GM12878 (cell line): Measurements from ENCODE around the gene KCNN3. TPM values are rescaled to one million over a fixed set of nuclear protein-coding genes. Genes with fewer than 3 reads are reported as not detected.

Source experiments
- BACH1 ChIP-seq: fragments of 450-650 bp; IDR thresholded peaks from 2 replicates; pipeline ENCODE4 v1.6.1; 2017; ENCODE audit warnings: mild to moderate bottlenecking, borderline replicate concordance
- BMI1 ChIP-seq: fragments of 450-650 bp; IDR thresholded peaks from 2 replicates; pipeline ENCODE4 v1.6.1; 2016; ENCODE audit warnings: mild to moderate bottlenecking, moderate library complexity, borderline replicate concordance
- CBFB ChIP-seq: IDR thresholded peaks from 2 replicates; pipeline ENCODE4 v1.6.1; 2016; ENCODE audit warnings: antibody characterized with exemption, low read depth
- CREB1 ChIP-seq: IDR thresholded peaks from 2 replicates; pipeline ENCODE4 v1.6.1; 2012; ENCODE audit warnings: low read depth, mild to moderate bottlenecking, inconsistent platforms
- CREM ChIP-seq: IDR thresholded peaks from 2 replicates; pipeline ENCODE4 v1.6.1; 2014; ENCODE audit warnings: antibody characterized with exemption, low read depth
- DPF2 ChIP-seq: fragments of 450-650 bp; IDR thresholded peaks from 2 replicates; pipeline ENCODE4 v1.6.1; 2017; ENCODE audit warnings: mild to moderate bottlenecking
- IRF4 ChIP-seq: IDR thresholded peaks from 2 replicates; pipeline ENCODE4 v1.6.1; 2011; ENCODE audit warnings: low read depth, low read length
- MTA3 ChIP-seq: IDR thresholded peaks from 2 replicates; pipeline ENCODE4 v1.6.1; 2012; ENCODE audit warnings: low read length, inconsistent platforms, borderline replicate concordance
- MYC ChIP-seq: IDR thresholded peaks from 2 replicates; pipeline ENCODE4 v1.6.1; 2011; ENCODE audit warnings: mild to moderate bottlenecking, low read length, moderate library complexity, inconsistent platforms; ENCODE audit not compliant: insufficient read depth, insufficient replicate concordance, insufficient read length, severe bottlenecking
- NRF1 ChIP-seq: conservative IDR thresholded peaks from 2 replicates; pipeline ENCODE4 v1.6.1; 2011; ENCODE audit warnings: mild to moderate bottlenecking, low read depth, low read length, improper control_type of control experiment
- POLR2A ChIP-seq: IDR thresholded peaks from 2 replicates; pipeline ENCODE4 v1.6.1; 2011; ENCODE audit warnings: low read depth, mild to moderate bottlenecking, low read length
- POLR2AphosphoS2 ChIP-seq: IDR thresholded peaks from 2 replicates; pipeline ENCODE4 v1.6.1; 2011; ENCODE audit warnings: low read depth, mild to moderate bottlenecking, low read length, improper control_type of control experiment, moderate library complexity
- SIX5 ChIP-seq: IDR thresholded peaks from 2 replicates; pipeline ENCODE4 v1.6.1; 2011; ENCODE audit warnings: mild to moderate bottlenecking, low read depth, low read length, moderate library complexity; ENCODE audit not compliant: severe bottlenecking
- SMAD1 ChIP-seq: fragments of 450-650 bp; IDR thresholded peaks from 2 replicates; pipeline ENCODE4 v1.6.1; 2018; ENCODE audit warnings: mild to moderate bottlenecking, low read depth; ENCODE audit not compliant: partially characterized antibody
- SMAD5 ChIP-seq: IDR thresholded peaks from 2 replicates; pipeline ENCODE4 v1.6.1; 2016; ENCODE audit warnings: antibody characterized with exemption, low read depth
- SMC3 ChIP-seq: IDR thresholded peaks from 2 replicates; pipeline ENCODE4 v1.6.1; 2011; ENCODE audit warnings: low read length, improper control_type of control experiment, borderline replicate concordance
- SP1 ChIP-seq: IDR thresholded peaks from one replicate; pipeline ENCODE4 v1.6.1; 2011; ENCODE audit warnings: low read depth, low read length
- SRF ChIP-seq, 2 experiments: IDR thresholded peaks; 2 replicates each; pipeline ENCODE4 v1.6.1; 2011; ENCODE audit warnings: low read depth in 2 of 2, low read length in 2 of 2, mild to moderate bottlenecking in 1 of 2, moderate library complexity in 1 of 2
- TARDBP ChIP-seq: IDR thresholded peaks from 2 replicates; pipeline ENCODE4 v1.6.1; 2016; ENCODE audit warnings: borderline replicate concordance
- WRNIP1 ChIP-seq: IDR thresholded peaks from 2 replicates; pipeline ENCODE4 v1.6.1; 2011; ENCODE audit warnings: low read depth, low read length, improper control_type of control experiment, borderline replicate concordance
- ZBTB33 ChIP-seq: fragments of 450-650 bp; IDR thresholded peaks from 2 replicates; pipeline ENCODE4 v1.6.1; 2017; ENCODE audit warnings: mild to moderate bottlenecking
- ZNF207 ChIP-seq: fragments of 450-650 bp; IDR thresholded peaks from 2 replicates; pipeline ENCODE4 v1.6.1; 2014; ENCODE audit warnings: antibody characterized with exemption, mild to moderate bottlenecking, borderline replicate concordance
- polyA plus RNA-seq, 11 experiments: library from polyadenylated mRNA; depleted of rRNA in 4 of 11; unstranded in 6 of 11; stranded (reverse) in 5 of 11; fragments of >200 nt; fragmentation: Nextera tagmentation in 4 of 11; fragmentation: Illumina TruSeq in 1 of 11; extraction: Ambion mirVana in 4 of 11; extraction: Trizol in 1 of 11; gene quantifications; 1 replicate in 1 of 11; 2 replicates in 10 of 11; pipeline versions ENCODE4 v1.2.1 to v1.2.3, GENCODE V29; 2011 to 2016; ENCODE audit warnings: inconsistent platforms in 2 of 11, missing spikeins in 2 of 11, low read depth in 1 of 11
- total RNA-seq, 4 experiments: library from RNA; depleted of rRNA in 3 of 4; stranded (reverse); fragments of >200 nt in 3 of 4; fragmentation: Illumina TruSeq in 1 of 4; extraction: Trizol in 1 of 4; gene quantifications; 2 replicates each; pipeline versions ENCODE4 v1.2.1 to v1.2.3, GENCODE V29; 2013 to 2021
- TF ChIP-seq, protein P1 (sequence below): IDR thresholded peaks from 2 replicates; pipeline ENCODE4 v1.6.1; 2012; ENCODE audit warnings: low read depth, low read length, improper control_type of control experiment
- TF ChIP-seq, protein P2 (sequence below): IDR thresholded peaks from 2 replicates; pipeline ENCODE4 v1.6.1; 2011; ENCODE audit warnings: low read depth, low read length, improper control_type of control experiment, borderline replicate concordance
- TF ChIP-seq, protein P3 (sequence below): fragments of 450-650 bp; conservative IDR thresholded peaks from 2 replicates; pipeline ENCODE4 v1.6.1; 2017; ENCODE audit warnings: mild to moderate bottlenecking, moderate library complexity
- TF ChIP-seq, protein P4 (sequence below): fragments of 450-650 bp; IDR thresholded peaks from 2 replicates; pipeline ENCODE4 v1.6.1; 2016; ENCODE audit warnings: mild to moderate bottlenecking

Gene KCNN3
- total and polyA plus RNA-seq, 10 of the 15 experiments (the other 5 are each of a cell fraction or from before 2014, with no cell fraction given): 3.5 to 26.4 (median 14.9) TPM

GRCh38 chr1:154807048-154807591 lies 63.0 kb downstream of the KCNN3 start (continued):
- TF ChIP-seq, protein P1, sequence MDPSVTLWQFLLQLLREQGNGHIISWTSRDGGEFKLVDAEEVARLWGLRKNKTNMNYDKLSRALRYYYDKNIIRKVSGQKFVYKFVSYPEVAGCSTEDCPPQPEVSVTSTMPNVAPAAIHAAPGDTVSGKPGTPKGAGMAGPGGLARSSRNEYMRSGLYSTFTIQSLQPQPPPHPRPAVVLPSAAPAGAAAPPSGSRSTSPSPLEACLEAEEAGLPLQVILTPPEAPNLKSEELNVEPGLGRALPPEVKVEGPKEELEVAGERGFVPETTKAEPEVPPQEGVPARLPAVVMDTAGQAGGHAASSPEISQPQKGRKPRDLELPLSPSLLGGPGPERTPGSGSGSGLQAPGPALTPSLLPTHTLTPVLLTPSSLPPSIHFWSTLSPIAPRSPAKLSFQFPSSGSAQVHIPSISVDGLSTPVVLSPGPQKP: no peak
- TF ChIP-seq MYC: no peak
- peak; percentile 19 for TF ChIP-seq SP1
- no peak for TF ChIP-seq SRF (IDR thresholded peaks at IDR 0.05; ENCODE audit: low read depth in 2 of 2, low read length in 2 of 2)
- TF ChIP-seq, protein P2, sequence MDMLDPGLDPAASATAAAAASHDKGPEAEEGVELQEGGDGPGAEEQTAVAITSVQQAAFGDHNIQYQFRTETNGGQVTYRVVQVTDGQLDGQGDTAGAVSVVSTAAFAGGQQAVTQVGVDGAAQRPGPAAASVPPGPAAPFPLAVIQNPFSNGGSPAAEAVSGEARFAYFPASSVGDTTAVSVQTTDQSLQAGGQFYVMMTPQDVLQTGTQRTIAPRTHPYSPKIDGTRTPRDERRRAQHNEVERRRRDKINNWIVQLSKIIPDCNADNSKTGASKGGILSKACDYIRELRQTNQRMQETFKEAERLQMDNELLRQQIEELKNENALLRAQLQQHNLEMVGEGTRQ: no peak
- no peak for TF ChIP-seq WRNIP1
- peak; percentile 96 for TF ChIP-seq IRF4
- TF ChIP-seq SMC3: peak; percentile 19; the same call in 1 of the 2 replicates
- no peak for TF ChIP-seq ZNF207
- peak; percentile 78 for TF ChIP-seq CBFB
- TF ChIP-seq NRF1: no peak
- TF ChIP-seq ZBTB33: no peak
- TF ChIP-seq CREM: peak; percentile 54; the same call in 1 of the 2 replicates
- peak; percentile 96 for TF ChIP-seq DPF2
- TF ChIP-seq SIX5: no peak
- TF ChIP-seq SMAD1: no peak
- TF ChIP-seq POLR2A: no peak
- no peak for TF ChIP-seq SMAD5
- TF ChIP-seq, protein P3, sequence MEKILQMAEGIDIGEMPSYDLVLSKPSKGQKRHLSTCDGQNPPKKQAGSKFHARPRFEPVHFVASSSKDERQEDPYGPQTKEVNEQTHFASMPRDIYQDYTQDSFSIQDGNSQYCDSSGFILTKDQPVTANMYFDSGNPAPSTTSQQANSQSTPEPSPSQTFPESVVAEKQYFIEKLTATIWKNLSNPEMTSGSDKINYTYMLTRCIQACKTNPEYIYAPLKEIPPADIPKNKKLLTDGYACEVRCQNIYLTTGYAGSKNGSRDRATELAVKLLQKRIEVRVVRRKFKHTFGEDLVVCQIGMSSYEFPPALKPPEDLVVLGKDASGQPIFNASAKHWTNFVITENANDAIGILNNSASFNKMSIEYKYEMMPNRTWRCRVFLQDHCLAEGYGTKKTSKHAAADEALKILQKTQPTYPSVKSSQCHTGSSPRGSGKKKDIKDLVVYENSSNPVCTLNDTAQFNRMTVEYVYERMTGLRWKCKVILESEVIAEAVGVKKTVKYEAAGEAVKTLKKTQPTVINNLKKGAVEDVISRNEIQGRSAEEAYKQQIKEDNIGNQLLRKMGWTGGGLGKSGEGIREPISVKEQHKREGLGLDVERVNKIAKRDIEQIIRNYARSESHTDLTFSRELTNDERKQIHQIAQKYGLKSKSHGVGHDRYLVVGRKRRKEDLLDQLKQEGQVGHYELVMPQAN: peak; percentile 63
- no peak for TF ChIP-seq CREB1
- peak; percentile 34; the same call in 1 of the 2 replicates for TF ChIP-seq BMI1
- TF ChIP-seq POLR2AphosphoS2: no peak
- TF ChIP-seq, protein P4, sequence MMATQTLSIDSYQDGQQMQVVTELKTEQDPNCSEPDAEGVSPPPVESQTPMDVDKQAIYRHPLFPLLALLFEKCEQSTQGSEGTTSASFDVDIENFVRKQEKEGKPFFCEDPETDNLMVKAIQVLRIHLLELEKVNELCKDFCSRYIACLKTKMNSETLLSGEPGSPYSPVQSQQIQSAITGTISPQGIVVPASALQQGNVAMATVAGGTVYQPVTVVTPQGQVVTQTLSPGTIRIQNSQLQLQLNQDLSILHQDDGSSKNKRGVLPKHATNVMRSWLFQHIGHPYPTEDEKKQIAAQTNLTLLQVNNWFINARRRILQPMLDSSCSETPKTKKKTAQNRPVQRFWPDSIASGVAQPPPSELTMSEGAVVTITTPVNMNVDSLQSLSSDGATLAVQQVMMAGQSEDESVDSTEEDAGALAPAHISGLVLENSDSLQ: peak; percentile 53
- peak; percentile 69; the same call in 1 of the 2 replicates for TF ChIP-seq BACH1
- peak; percentile 32; the same call in 1 of the 2 replicates for TF ChIP-seq MTA3
- no peak for TF ChIP-seq TARDBP
